PC-9 (cell line): ENCODE measurements around the gene RTP2.

Experiments
- EZH2 ChIP-seq: fragments of 200-600 bp; sonication (generic); IDR thresholded peaks from 2 replicates; pipeline ENCODE4 v1.8.0; 2017; ENCODE audit warnings: antibody characterized with exemption, low read depth
- TF ChIP-seq, protein P1 (sequence below): fragments of 200-600 bp; sonication (generic); conservative IDR thresholded peaks from 2 replicates; pipeline ENCODE4 v1.6.1; 2017; ENCODE audit warnings: mixed run types, antibody characterized with exemption, mild to moderate bottlenecking, moderate library complexity

GRCh38 chr3:187669675-187670504, 32.5 kb downstream of the RTP2 start, which contains the start of gene SST:
- TF ChIP-seq, protein P1, sequence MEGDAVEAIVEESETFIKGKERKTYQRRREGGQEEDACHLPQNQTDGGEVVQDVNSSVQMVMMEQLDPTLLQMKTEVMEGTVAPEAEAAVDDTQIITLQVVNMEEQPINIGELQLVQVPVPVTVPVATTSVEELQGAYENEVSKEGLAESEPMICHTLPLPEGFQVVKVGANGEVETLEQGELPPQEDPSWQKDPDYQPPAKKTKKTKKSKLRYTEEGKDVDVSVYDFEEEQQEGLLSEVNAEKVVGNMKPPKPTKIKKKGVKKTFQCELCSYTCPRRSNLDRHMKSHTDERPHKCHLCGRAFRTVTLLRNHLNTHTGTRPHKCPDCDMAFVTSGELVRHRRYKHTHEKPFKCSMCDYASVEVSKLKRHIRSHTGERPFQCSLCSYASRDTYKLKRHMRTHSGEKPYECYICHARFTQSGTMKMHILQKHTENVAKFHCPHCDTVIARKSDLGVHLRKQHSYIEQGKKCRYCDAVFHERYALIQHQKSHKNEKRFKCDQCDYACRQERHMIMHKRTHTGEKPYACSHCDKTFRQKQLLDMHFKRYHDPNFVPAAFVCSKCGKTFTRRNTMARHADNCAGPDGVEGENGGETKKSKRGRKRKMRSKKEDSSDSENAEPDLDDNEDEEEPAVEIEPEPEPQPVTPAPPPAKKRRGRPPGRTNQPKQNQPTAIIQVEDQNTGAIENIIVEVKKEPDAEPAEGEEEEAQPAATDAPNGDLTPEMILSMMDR, result no peak
- no peak for TF ChIP-seq EZH2
